G401 (cell line): ENCODE results near the gene GLT6D1. TPM values are rescaled to one million over a fixed set of nuclear protein-coding genes. Genes with fewer than 3 reads are reported as not detected.
"Not testable (repeated sequence)": the region's sequence is repeated elsewhere in the genome, so short reads cannot be mapped to it uniquely, and the experiment has no call there.

Experiments
- DNase-seq: peaks from one replicate; pipeline ENCODE4 v3.0.0-alpha.2; 2015; ENCODE audit warnings: low spot score
- in situ Hi-C: cut with HindIII; loops from 2 replicates; pipeline ENCODE4 v1.10.0; 2016; ENCODE audit warnings: low sequenced_read_pairs, mixed read lengths
- total RNA-seq: library from RNA; depleted of rRNA; stranded (reverse); fragments of >200 nt; shearing (Covaris generic); gene quantifications from 2 replicates; pipeline ENCODE4 v1.2.3, GENCODE V29; 2014

Gene GLT6D1
- total RNA-seq, 1 experiment from 2014 or later: not detected

- no peak for DNase-seq
- in situ Hi-C loops: no loop called here
These were observed 2.4 kb upstream of the GLT6D1 start for GRCh38 chr9:135641745-135642144.

- no peak for DNase-seq
- in situ Hi-C loops: no loop called here
These were observed 1.7 kb upstream of the GLT6D1 start for GRCh38 chr9:135641047-135641446.

- DNase-seq: not testable (repeated sequence)
These were observed 2.3 kb downstream of the GLT6D1 start for GRCh38 chr9:135636930-135637530.

GRCh38 chr9:135632841-135633240 lies 6.5 kb downstream of the GLT6D1 start:
- in situ Hi-C loops: no loop called here
- DNase-seq: no peak

More at GRCh38 chr9:135636930-135637530, 2.3 kb downstream of the GLT6D1 start:
- in situ Hi-C loops: not testable (repeated sequence)

- no peak for DNase-seq
- in situ Hi-C loops: no loop called here
These were observed 15.1 kb downstream of the GLT6D1 start for GRCh38 chr9:135624282-135624681.

- in situ Hi-C loops: no loop called here
- DNase-seq: no peak
These were observed 16.8 kb downstream of the GLT6D1 start for GRCh38 chr9:135622415-135623020.

GRCh38 chr9:135620558-135620957 lies 18.8 kb downstream of the GLT6D1 start:
- DNase-seq: no peak
- in situ Hi-C loops: no loop called here

GRCh38 chr9:135619599-135619886 lies 19.8 kb downstream of the GLT6D1 start:
- DNase-seq: no peak
- in situ Hi-C loops: no loop called here

GRCh38 chr9:135618866-135619598 lies 20.3 kb downstream of the GLT6D1 start:
- DNase-seq: no peak
- in situ Hi-C loops: no loop called here

- DNase-seq: no peak
- in situ Hi-C loops: no loop called here
These were observed 21.3 kb downstream of the GLT6D1 start for GRCh38 chr9:135617991-135618411.

- DNase-seq: no peak
- in situ Hi-C loops: no loop called here
These were observed 21.8 kb downstream of the GLT6D1 start for GRCh38 chr9:135617538-135617900.

- in situ Hi-C loops: no loop called here
- DNase-seq: no peak
These were observed 22.5 kb downstream of the GLT6D1 start for GRCh38 chr9:135616619-135617537.

GRCh38 chr9:135615666-135616618 lies 23.4 kb downstream of the GLT6D1 start:
- DNase-seq: no peak

GRCh38 chr9:135614821-135615665 lies 24.3 kb downstream of the GLT6D1 start:
- DNase-seq: no peak
- in situ Hi-C loops: no loop called here

More at GRCh38 chr9:135615666-135616618, 23.4 kb downstream of the GLT6D1 start:
- in situ Hi-C loops: no loop called here

GRCh38 chr9:135613946-135614805 lies 25.2 kb downstream of the GLT6D1 start:
- in situ Hi-C loops: no loop called here

GRCh38 chr9:135612981-135613910 lies 26.1 kb downstream of the GLT6D1 start:
- in situ Hi-C loops: no loop called here
- DNase-seq: no peak

More at GRCh38 chr9:135613946-135614805, 25.2 kb downstream of the GLT6D1 start:
- no peak for DNase-seq
